ENCODE results near the gene RAPGEF4.
A peak's percentile ranks its signal among the peaks of the same experiment; 100 is the strongest.
"Not testable (repeated sequence)": the region's sequence is repeated elsewhere in the genome, so short reads cannot be mapped to it uniquely, and the experiment has no call there.

Gene RAPGEF4

DNA sequence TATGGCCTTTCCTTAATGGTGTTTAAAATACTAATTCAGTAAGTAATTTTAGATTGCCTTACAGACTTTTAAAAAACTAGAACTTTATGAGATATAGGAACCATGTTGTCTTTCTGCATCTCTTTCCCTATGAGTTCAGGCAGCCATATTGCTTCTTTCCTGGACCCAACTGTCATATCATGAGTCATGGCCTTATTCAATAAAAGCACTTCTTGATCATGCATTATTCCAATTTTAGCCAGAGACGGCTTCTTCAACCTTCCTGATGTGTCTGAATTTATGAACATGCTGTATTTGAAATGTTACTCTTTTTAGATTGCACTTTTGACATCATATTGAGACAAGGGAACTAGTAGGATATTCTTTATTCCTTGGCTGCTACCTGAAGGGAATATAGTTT, 274.6 kb downstream of the RAPGEF4 start:
- DNase-seq, result no peak

DNA sequence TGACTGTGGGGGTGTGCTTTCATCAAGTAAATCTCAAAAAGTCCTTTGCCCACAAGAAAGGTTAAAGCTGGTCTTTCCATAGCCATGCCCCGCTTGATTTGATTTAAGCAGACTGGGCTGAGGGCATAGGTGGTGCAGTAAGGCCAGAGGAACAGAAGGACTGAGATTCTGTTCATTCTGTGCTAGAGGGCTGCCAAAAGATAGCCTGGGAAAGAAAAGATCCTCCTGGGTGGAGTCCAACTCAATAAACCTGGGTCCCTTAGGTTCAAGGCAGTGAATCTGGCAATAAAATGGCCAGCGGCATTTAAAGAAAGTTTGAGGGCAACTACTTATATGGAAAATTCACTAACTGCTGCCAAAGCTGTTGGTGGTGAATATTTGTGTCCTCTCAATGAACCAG, 280.8 kb downstream of the RAPGEF4 start:
- no peak for DNase-seq

DNA sequence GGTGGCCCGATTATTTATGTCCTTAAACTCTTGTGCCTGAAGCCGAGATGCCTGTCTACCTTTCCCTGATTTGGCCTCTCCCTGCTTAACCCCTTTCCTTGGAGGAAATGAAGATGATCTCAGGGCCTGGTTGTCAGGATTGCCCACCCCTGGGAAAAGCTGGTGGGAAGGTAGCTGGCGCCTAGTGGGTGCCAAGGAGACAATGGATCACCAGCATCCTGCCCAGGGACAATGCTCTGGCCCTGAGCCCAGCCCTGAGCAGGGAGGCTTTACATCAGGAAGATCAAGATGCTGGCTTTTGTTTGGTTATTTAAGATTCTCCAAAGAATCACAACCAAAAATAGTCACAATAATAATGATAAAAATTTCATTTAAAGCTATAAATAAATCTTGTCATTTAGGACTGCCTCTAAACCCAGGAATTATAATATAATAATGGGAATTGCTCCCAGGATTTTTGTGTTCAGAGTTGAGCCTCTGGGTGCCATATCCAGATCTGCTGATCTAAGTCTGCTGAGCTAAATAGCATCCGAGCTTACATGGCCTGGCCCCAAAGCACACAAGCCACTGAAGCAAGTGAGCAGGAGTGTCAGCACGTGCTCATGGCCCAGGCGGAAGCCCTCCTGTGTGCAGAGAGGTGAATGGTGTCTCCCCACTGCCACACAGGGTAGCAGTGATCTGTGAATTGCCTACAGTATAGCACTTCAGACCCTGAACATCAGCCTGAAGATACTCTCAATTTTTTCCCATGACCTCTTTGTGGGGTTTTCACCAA, 282.2 kb downstream of the RAPGEF4 start:
- DNase-seq, result no peak

GRCh38 chr2:173019755-173020154, 284.1 kb downstream of the RAPGEF4 start:
- no peak for DNase-seq

GRCh38 chr2:173021939-173022371, 286.3 kb downstream of the RAPGEF4 start:
- no peak for DNase-seq

GRCh38 chr2:173023718-173024117, 288.1 kb downstream of the RAPGEF4 start:
- no peak for DNase-seq

- DNase-seq, result no peak
Measured at GRCh38 chr2:173026479-173026878, 290.8 kb downstream of the RAPGEF4 start.

DNA sequence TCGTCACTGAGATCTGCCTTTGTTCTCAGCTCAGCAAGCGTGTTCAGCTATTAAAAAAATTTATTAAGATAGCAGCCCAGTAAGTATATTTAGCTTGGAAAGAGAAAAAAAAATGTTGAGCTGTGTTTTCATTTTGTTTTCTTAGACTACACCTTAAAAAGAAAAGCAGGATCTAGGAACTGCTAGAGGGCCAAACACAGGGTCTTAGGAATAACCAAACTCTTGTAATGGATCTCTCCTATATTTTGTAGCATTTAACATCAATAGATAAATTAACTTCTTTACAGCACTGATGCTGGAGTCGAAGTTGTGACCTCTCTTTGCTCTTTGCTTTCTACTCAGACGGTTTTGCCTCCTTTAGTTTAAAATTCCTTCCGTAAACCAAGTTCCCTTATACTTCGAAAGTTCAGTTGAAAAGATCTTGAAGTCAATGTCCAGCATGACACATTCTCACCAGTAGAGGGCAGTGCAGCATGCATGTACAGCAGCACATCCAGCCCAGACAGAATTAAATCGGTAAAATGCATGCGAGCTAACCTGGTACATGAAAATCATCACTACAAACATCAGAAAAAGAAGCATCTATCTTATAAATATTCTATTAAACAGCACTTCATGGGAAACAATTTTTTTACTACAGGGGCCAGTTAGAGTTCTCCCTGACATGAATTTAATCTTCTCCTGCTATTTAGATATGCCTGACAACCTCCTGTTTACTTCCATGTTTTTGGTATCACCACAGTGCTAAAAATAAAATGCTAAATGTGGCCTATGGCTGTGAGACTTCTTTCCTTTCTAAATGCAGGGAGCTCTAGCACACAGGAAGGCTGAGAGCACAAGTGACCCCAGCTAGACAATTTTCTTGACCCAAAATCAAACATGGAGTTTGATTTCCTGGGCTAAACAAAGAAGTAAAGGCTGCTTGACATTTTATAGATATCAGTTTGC, 291.8 kb downstream of the RAPGEF4 start:
- DNase-seq, result peak; percentile 84

DNA sequence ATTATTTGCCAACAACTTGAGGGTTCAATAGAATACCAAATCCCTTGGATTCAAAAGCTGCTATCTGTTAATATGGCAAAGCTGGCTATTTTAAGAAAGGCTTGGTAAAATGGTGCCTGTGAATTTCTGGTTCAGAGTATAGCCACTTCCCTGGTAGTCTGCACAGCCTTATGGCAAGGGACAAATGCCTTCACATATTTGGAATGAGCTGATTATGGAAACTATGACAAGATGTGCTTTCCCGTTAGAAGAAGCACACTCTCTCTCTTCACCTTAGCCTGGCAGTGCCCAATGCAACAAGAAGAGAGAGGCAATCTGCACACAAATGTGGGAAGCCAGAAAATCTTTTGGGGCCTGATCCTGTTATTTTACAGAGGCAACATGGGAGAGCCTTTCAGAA, 292.5 kb downstream of the RAPGEF4 start:
- DNase-seq, result no peak

- DNase-seq, result no peak
Measured at GRCh38 chr2:173028671-173029070, 293.0 kb downstream of the RAPGEF4 start.

DNA sequence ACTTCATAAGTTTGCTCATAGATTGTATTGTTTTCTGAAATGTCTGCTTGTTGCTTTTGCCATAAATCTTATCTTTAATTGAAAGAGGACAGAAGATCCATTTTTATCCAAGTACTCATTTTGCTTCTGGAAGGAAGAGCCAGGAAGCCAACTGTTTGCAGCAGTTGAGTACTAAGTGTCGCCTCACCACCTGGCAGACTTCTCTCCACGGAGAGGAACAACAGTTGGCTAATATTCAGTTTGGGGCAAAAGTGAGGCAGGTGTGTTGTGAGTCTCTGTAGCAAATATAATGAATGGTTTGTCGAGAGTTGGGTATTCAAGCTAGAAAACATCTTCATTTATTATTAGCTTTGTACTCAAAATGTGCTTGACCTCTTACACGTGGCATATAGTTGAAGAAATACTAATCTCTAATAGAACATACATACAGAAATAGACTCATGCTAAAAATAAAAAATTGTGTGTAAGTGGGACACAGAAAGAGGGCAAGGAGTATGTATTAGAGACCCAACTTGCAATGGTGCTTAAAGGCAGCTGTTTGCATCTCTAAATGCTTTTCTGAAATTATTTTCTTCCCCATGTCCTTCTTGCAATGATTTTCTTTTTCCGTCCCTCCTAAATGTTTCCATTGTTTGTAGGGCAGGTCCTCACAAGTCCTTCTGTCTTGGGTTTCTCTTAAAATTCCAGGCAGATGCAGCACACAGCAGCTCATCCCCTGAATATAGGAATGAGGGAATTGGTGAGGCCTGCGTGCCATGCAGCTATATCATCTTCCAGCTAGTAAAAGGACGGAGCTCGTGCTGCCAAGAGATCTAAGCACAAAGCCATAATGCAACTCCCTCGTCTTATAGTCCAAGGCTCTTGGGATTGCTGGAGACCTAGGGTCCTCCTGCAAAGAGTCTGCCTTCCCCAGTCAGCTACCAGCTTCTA, 295.2 kb downstream of the RAPGEF4 start:
- no peak for DNase-seq

GRCh38 chr2:173032032-173032431, 296.4 kb downstream of the RAPGEF4 start:
- DNase-seq, result no peak

- DNase-seq, result no peak
Measured at GRCh38 chr2:173033084-173033483, 297.4 kb downstream of the RAPGEF4 start.

DNA sequence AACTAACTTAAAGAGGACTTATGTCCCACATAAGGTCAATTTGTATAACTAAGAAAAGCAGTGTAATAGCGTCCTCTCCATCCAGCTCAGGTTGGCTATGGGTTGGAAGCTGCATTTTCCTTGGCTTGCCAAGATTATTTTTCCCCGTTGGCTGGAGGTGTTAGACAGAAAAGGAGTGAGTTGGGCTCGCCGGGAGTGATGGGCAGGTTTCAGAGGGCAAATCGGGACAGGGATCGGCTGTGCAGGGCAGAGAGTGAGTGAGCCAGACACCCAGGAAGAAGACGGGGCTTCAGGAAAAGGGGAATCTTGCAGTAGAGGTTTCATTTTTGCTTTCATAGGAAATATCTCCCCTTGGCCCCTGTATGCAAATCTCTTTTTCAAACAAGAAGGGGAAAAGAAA, 298.5 kb downstream of the RAPGEF4 start:
- no peak for DNase-seq

GRCh38 chr2:173037245-173038120, 301.8 kb downstream of the RAPGEF4 start:
- DNase-seq, result no peak

DNA sequence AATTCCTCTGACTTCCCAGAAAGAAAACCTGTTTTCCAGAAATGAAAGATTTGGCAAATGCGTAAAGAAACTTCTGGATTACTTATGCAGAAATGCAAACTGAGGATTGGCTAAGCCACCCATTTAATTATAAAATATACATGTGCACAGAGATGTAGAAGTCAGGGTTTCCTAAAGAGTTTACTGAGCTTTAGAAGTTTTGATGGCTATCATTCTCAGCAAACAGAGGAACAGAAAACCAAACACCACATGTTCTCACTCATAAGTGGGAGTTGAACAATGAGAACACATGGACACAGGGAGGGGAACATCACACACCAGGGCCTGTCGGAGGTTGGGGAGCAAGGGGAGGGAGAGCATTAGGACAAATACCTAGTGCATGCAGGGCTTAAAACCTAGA, 302.6 kb downstream of the RAPGEF4 start:
- DNase-seq, result not testable (repeated sequence)

DNA sequence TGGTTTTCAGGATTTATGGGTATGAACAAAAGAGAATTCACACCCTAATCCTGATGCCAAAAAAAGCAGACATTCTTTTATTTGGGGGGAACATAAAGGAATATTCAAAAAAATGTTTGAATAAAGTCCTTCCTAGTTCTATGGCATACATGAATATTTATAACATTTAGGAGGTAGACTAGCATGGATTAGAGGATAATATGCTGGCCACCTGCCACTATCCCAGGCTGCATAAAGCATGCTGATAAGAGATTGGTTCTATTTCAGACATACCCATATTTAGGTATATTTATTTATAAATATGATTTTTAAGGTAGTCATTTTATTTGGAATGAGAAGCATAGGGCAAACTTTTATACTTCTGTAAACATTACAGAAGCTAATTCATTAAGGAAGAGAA, 305.1 kb downstream of the RAPGEF4 start:
- no peak for DNase-seq

GRCh38 chr2:173043476-173043875, 307.8 kb downstream of the RAPGEF4 start:
- no peak for DNase-seq

DNA sequence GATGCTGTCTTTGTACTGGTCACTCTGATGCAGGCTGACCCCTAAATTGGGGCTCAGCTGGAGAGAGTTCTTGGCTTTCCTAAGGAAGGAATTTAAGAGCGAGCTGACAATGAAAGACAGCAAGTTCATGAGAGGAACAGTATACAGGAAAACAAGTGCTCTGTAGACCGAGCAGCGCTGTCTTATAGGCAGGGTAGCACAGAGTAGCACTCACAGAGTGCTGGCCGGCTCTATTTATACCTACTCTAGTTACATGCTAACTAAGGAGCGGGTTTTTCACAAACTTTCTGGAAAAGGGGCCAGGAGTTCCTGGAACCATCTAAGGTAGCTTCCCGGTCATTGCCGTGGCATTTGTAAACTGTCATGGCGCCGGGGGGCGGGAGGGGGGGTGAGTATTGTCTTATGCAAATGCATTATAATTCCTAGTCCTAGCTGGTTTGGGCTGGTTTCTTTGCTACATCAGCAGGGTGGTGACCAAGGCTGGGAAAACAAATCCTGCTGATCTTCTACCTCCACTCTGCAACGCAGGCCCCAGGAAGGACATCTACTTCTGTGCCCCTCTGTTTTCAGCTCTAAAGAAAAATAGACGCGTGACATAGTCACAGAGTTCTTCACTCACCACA, 308.4 kb downstream of the RAPGEF4 start:
- no peak for DNase-seq

- DNase-seq, result no peak
Measured at GRCh38 chr2:173044686-173045085, 309.0 kb downstream of the RAPGEF4 start.

DNA sequence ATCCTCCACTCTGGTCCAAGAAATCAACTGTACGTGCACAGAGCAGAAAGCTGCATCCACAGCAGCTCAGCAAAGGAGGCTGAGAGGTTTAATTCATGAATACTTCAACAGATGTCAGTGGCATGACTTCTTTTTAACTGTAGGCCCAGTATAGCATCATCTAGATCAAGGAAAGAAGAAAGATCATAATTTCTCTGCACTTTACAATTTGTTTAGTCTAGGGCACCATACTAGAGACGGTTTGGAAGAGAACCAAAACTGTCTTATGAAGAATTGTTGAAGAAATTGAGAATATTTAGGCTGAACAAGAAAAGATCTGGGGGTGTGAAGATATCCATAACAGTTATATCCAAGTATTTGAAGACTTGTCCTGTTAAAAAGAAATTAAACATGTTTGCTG, 309.5 kb downstream of the RAPGEF4 start:
- no peak for DNase-seq

All from kidney glomerular epithelial cell (primary cell).